ENCODE measurements around the gene AGBL3.
A peak's percentile ranks its signal among the peaks of the same experiment; 100 is the strongest.

- TF ChIP-seq CTCF (conservative IDR thresholded peaks at IDR 0.05; ENCODE audit: low read depth in 2 of 2) (0 out of 4 replicates have a peak, but pooled peaks of 1 of the 2 experiments have one; percentile 7), EZH2 (IDR thresholded peaks at IDR 0.05; ENCODE audit: low read depth, unreplicated experiment) (no peak), EZH2phosphoT487 (IDR thresholded peaks at IDR 0.05; ENCODE audit: unreplicated experiment) (no peak), POLR2AphosphoS5 (IDR thresholded peaks at IDR 0.05; ENCODE audit: low read depth) (no peak), NANOG (IDR thresholded peaks at IDR 0.05; ENCODE audit: borderline replicate concordance) (peak; percentile 80)
- TF ChIP-seq, protein P1, sequence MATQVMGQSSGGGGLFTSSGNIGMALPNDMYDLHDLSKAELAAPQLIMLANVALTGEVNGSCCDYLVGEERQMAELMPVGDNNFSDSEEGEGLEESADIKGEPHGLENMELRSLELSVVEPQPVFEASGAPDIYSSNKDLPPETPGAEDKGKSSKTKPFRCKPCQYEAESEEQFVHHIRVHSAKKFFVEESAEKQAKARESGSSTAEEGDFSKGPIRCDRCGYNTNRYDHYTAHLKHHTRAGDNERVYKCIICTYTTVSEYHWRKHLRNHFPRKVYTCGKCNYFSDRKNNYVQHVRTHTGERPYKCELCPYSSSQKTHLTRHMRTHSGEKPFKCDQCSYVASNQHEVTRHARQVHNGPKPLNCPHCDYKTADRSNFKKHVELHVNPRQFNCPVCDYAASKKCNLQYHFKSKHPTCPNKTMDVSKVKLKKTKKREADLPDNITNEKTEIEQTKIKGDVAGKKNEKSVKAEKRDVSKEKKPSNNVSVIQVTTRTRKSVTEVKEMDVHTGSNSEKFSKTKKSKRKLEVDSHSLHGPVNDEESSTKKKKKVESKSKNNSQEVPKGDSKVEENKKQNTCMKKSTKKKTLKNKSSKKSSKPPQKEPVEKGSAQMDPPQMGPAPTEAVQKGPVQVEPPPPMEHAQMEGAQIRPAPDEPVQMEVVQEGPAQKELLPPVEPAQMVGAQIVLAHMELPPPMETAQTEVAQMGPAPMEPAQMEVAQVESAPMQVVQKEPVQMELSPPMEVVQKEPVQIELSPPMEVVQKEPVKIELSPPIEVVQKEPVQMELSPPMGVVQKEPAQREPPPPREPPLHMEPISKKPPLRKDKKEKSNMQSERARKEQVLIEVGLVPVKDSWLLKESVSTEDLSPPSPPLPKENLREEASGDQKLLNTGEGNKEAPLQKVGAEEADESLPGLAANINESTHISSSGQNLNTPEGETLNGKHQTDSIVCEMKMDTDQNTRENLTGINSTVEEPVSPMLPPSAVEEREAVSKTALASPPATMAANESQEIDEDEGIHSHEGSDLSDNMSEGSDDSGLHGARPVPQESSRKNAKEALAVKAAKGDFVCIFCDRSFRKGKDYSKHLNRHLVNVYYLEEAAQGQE (IDR thresholded peaks at IDR 0.05; ENCODE audit: unreplicated experiment) = no peak
Measured at GRCh38 chr7:135075716-135076115, 89.4 kb downstream of the AGBL3 start.
